Daoy (cell line): ENCODE results near the gene FBN3. TPM values are rescaled to one million over a fixed set of nuclear protein-coding genes. Genes with fewer than 3 reads are reported as not detected.
"Not testable (repeated sequence)": the region's sequence is repeated elsewhere in the genome, so short reads cannot be mapped to it uniquely, and the experiment has no call there.

Source experiments
- DNase-seq: peaks from one replicate; pipeline ENCODE4 v3.0.0-alpha.2; 2015; ENCODE audit warnings: low read depth
- total RNA-seq: library from RNA; depleted of rRNA; stranded (reverse); fragments of >200 nt; shearing (Covaris generic); gene quantifications from 2 replicates; pipeline ENCODE4 v1.2.3, GENCODE V29; 2014

The FBN3 gene
- total RNA-seq, 1 experiment from 2014 or later, result not detected

DNA sequence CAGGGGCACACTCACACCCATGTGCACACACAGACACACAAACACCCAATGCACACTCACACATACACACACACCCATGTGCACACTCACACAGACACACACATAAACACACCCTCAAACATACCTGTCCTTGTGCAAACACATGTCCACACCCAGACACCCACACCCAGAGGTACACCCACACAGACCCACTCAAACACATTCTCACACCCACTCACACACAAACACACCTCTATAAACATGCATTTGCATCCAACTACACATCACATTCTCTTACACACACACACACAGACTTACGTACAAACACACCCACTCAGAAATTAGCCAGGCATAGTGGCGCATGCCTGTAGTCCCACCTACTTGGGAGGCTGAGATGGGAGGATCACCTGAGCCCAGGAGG lies 31.4 kb downstream of the FBN3 start:
- no peak for DNase-seq

DNA sequence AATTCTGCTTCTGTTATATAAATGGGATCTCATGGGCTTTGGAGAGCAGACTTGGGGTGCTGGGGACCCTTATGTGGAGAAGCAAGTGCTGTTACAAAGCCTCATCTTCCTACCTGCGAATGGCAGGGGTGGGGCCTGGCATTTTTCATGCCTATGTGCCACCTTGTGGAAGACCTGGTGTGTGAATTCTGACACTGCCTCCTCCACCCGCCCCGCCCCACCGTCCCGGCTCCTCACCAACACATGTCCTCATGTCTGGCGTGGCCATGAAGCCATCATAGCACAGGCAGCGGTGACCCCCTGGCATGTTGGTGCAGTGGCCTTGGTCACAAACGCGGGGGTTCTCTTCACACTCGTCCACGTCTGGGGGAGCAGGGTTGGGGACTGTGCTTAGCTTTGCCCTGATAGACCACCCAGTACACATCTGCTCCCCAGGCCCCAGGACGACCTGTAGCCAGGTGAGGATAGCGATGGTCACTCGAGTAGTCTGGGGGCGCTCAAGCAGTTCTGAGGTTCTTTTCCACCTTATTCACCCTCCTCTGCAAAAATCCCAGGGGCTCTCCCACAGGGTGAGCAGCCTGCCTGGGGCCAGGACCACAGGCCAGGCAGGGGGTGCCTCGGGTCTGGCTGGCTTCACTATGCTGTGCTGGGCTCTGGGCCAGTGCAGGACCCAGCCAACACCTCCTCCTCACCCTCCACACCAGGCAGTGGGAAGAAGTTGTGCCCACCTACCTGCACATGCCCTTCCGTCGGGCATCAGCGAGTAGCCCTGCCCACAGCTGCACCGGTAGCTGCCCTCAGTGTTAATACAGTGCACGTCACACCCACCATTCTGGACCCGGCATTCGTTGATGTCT lies 32.7 kb downstream of the FBN3 start:
- no peak for DNase-seq

DNA sequence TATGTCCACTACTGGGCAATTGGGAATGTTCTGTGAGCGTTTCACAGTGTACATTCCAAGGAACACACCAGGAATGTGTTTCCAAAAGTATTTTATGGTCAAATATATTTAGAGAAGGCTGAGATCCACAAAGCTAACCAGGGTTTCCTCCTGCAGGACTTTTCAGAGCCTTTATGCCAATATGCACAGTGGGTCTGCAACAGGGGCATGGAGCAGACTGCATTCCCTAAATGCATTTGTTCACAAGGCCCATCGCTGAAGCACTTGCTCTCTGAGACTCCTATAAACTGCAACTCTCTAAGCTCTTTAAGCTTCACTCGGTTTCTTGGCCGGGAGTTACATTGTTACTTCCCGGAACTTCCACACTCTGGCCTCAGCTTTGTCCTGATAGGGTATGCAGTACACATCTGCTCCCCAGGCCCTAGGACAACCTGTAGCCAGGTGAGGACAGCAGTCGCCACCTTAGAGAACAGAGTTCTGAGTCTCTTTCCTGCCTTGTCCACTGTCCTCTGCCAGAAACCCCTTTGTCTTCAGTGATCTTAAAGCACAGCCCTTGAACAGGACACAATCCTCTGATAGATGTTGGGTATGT lies 33.5 kb downstream of the FBN3 start:
- DNase-seq, result no peak

DNA sequence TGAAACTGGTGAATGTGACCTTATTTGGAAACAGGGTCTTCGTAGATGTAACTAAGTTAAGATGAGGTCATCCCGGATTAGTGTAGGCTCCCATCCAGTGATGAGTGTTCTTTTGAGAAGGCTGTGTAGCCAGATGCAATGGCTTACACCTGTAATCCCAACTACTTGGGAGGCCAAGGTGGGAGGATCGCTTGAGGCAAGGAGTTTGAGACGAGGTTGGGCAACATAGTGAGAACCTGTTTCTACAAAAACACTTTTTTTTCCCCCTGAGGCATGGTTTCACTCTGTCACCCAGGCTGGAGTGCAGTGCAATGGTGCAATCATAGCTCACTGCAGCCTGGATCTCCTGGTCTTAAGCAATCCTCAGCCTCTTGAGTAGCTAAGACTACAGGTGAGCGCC lies 36.4 kb downstream of the FBN3 start:
- DNase-seq, result no peak

DNA sequence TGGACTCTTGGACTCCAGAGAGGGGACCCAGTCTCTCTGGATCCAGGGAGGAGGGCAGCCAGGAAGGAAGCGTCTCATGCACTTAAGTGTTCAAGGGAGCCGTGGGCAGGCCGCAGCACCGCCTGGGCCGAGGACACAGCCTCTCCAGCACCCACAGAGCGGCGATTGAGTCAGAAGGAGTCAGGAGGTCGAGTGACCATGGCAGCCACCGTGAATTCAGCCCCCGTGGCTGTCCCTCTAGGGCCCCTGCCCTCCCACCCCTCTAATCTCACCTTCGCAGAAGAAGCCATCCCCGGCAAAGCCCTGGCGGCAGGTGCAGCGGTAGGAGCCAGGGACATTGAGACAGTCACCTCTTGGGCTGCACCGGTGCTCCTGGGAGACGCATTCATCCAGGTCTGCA lies 38.0 kb downstream of the FBN3 start:
- no peak for DNase-seq

DNA sequence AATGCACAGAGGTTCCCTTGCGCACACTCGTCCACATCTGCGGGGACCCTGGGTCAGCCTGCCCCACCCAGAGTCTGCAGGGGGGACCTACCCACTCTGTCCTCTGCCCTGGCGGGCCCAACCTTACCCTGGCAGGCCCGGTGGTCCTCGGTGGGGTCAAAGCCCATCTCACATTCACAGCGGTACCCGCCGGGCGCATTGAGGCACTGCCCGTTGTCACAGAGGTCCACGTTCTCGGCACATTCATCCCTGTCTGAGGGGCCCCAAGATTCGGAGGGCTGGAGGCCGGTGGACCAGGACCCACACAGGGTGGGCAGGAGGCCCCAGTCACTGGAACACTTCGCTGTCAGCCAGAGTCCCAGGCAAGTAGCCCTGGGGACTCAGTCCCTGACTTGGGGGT lies 38.5 kb downstream of the FBN3 start:
- DNase-seq, result no peak

DNA sequence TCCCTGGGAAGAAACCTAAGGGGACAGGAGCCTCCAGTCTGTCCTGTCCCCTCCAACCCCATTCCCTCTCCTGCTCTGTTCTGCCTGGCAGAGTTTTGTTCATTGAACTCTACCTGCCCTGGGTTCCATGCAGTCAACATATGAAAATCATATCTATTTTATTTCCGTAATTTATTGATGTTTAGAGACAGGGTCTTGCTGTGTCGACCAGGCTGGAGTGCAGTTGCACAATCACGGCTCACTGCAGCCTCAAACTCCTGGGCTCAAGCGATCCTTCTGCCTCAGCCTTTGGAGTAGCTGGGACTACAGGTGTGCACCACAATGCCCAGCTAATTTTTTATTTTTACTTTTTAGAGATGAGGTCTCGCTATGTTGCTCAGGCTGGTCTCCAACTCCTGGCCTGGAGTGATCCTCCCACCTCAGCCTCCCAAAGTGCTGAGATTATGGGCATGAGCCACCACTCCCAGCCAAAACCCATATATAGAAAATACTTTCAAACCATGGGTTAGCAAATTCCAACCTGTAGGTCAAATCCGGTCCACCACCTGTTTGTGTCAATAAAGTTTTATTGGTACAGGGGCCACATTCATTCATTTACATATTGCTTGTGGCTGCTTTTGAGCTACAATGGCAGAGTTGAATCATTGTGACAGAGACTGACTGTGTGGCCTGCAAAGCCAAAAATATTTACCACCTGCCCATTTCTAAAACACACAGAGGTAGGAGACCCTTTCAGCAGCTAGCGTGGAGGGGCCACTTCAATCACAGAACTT lies 39.3 kb downstream of the FBN3 start:
- no peak for DNase-seq

DNA sequence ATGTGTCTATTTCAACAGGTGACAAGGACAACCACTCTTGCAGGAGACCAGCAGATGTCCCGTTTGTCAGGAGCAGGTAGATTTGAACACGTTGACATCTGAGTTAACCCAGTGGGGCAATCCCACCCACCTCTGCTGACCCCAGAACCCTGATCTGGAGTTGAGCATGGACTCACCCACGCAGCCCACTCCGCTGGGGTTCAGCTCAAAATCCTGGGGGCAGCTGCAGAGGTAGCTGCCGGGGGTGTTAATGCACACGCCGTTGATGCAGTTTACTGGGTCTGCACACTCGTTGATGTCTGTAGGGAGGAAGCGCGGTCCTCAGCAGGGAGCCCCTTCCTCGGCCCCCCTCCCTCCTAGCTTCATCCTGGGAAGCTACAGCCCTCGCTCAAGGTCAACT lies 39.9 kb downstream of the FBN3 start:
- DNase-seq, result no peak

DNA sequence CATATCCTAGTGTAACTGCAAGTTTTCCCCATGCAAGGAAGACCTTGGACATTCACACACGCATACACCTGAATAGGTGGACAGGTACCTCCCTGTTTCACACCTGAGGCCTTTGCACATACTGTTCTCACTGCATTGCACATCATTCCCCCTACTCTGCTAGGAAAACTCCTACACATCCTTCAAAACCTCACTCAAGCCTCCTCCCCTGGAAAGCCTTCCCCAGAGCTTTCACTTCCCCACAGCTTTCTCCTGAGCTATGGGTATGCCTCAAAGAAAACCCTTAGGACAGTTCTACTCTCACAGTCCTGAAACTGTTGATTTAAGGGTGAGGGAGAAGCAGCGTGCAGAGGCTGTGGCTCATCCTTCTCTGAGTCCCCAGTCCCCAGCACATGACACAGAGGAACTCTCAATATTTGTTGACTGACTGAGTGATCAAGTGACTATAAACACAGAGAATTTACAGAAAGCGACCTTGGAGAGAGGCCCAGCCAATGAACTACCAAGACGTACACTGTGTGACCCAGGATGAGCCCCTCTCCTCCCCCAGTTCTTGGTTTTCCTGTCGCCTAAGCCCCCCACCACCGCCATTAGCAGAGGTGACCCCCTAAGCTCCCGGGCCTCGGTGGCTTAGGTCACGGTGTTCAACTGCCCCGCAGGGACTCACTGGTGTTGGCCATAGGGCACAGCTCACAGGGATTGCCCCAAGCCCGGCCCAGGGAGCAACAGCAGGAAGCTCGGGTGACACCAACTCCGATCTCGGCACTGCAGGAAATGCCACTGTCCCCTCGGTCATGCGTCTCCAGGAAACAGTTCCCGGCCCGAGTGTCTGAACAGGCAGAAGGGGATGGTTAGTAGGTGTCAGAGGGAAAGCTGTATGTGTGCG lies 40.6 kb downstream of the FBN3 start:
- DNase-seq, result no peak

DNA sequence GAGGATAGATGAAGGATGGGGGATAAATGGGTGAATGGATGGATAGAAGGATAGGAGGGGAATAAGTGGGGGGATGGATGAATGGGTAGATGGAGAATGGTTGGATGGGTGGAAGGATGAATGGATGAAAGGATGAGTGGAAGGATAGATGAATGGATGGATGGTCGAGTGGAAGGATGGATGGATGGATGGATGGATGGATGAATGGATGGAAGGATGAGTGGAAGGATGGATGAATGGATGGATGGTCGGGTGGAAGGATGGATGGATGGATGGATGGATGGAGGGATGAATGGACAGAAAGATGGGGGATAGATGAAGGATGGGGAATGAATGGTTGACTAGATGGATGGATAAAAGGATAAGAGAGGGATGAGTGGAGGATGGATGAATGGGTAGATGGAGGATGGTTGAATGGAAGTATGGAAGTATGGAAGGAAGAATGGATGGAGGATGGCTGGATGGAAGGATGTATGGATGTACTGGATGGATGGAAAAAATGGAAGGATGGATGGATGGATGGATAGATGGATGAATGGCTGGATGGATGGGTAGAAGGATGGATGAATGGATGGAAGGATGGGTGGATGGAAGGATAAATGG lies 42.0 kb downstream of the FBN3 start:
- no peak for DNase-seq

DNA sequence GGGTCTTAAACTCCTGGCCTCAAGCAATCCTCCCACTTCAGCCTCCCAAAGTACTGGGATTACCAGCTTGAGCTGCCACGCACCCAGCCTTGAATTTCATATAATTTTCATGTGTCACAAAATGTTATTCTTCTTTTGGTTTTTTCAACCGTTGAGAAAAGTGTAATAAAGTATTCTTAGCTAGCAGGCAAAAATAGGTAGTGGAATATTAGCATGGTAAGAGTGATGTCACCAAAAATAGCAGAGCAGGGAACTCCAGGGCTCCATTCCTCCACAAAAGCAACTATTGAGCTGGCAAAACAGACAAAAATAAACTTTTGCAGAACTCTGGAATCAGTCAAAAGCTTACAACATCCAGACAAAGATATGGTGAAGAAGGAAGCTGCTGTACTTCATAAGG lies 43.9 kb downstream of the FBN3 start:
- no peak for DNase-seq

DNA sequence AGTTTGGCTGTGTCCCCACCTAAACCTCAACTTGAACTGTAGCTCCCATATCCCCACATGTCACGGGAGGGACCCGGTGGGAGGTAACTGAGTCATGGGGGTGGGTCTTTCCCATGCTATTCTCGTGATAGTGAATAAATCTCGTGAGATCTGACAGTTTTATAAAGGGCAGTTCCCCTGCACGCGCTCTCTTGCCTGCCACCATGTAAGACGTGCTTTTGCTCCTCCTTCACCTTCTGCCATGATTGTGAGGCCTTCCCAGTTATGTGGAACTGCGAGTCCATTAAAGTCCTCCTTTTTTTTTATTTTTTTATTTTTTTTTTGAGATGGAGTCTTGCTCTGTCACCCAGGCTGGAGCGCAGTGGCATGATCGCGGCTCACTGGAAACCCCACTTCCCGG lies 47.5 kb downstream of the FBN3 start:
- DNase-seq, result not testable (repeated sequence)

DNA sequence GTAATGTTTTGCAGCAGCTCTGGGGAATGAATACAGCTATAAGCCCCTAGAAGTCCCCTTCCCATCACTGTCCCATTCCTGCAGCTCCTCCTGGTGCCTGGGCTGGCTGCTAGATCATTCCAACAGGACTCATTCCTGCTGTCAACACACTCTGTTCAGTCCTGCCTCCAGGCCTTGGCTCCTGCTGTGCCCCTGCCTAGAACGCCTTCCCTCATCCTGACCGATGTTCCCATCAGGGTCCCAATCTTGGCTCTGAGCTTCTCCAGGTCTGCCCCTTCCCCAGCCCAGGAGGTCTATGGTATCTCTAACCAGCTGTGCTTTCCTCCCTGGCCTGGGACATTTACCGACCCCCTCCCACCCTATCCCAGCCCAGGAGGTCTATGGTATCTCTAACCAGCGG lies 48.1 kb downstream of the FBN3 start:
- no peak for DNase-seq

DNA sequence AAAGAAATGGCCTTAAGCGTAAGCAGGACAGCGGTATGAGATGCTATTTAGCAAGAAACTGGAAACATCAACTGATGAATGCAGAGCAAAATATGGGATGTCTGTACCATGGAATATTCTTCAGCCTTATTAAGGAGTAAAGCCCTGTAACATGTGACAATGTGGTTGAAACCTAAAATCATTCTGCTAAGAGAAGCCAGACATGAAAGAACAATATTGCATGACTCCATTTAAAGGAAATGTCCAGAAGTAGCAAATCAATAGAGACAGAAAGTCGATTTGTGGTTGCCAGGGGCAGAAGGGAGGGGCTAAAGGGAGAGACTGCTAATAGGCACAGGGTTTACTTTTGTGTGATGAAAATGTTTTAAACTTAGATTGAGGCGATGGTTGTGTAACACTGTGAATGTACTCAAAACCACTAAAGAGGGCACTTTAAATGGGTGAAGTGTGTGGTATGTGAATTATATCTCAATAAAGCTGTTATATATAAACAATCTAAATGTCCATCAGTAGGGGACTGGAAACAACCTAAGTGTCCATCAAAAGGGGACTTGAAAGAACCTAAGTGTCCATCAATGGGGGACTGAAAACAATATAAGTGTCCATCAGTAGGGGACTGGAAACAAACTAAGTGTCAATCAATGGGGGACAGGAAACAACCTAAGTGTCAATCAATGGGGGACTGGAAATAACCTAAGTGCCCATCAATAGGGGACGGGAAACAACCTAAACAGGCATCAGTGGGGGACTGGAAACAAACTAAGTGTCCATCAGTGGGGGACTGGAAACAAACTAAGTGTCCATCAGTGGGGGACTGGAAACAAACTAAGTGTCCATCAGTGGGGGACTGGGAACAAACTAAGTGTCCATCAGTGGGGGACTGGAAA lies 51.5 kb downstream of the FBN3 start:
- no peak for DNase-seq

DNA sequence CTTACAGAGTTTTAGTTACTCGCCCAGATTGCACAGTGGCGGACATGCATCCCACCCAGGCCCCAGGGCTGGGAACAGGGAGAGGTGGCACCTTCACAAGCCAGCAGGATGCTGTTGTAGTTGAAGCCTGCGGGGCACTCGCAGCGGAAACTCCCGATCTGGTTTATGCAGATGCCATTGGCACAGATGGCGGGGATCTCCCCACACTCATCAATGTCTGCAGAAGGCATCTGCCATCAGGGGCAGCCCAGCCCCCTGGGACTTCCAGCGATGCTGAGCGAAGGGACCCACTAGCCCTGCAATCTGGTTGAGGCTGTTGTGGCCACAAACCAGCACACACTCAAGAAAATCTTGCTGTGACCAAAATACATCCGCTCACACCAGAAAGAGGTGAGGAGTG lies 52.2 kb downstream of the FBN3 start:
- DNase-seq, result no peak

DNA sequence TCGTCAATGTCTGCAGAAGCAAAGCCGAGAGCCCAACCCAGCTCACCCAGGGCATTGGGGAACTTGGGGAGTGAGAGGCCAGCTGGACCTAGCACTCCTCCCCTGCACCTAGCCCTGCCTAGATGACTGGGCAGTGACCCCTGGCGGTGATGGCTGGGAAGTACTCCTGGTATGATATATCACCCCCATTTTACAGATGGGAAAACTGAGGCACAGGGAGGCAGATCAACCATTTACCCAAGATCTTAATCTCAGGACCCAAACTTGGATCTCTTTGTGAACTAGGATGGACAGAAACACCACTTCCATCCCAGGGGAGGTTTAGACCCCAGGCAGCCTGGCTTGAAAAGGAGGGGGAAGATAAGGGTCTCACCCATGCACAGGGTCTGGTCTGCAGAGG lies 53.3 kb downstream of the FBN3 start:
- DNase-seq, result no peak

DNA sequence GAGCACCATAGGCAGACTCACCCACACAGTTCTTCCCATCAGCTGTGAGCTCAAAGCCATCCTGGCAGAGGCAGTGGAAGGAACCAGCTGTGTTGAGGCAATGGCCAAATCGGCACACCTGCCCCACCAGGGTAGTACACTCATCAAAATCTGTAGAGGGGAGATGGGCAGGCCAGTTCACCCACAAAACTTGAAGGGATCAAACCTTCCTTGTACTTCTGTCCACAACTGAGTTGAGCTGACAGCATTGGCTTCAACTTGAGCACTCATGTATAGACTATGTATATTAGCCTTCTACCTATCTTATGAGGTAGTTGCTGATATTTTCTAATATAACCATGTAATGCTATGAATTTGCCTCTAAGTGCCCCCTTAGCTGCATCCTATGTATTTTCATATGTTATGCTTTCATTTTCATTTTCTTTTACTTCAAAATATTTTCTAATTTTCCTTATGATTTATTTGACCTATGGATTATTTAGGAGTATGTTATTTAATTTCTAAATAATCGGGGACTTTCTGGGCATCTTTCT lies 54.0 kb downstream of the FBN3 start:
- no peak for DNase-seq

DNA sequence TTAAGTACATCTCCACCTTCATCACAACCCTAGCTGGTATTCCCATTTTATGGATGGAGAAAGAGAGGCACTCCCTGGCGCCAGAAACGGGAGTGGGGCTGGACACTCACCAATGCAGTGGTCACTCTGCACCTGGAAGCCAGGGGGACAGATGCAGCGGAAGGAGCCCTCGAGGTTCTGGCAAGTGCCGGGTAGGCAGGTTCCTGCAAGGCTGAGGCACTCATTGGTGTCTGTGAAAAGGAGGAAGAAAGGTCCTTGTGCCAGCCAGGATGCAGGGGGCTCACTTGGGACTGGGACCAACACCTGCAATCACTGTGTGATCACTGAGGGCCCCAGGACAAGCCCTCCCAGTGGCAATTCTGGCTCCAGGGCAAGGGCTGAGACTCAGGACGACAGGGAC lies 55.1 kb downstream of the FBN3 start:
- no peak for DNase-seq

DNA sequence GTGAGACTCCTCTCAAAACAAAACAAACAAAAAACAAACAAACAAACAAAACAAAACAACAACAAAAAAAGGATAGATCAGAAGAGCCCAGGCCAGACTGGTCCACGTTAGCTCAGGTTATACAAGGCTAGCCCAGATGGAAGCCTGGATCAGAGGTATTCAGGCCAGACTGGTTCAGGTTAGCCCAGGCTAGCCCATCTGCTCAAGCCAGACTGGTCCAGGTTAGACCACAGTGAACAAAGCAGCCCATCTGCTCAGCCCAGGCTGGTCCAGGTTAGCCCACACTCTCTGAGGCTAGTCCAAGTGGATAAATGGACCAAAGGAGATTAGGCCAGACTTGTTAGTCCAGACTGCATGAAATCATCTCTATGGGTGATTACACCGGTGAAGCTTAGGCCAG lies 55.7 kb downstream of the FBN3 start:
- no peak for DNase-seq

DNA sequence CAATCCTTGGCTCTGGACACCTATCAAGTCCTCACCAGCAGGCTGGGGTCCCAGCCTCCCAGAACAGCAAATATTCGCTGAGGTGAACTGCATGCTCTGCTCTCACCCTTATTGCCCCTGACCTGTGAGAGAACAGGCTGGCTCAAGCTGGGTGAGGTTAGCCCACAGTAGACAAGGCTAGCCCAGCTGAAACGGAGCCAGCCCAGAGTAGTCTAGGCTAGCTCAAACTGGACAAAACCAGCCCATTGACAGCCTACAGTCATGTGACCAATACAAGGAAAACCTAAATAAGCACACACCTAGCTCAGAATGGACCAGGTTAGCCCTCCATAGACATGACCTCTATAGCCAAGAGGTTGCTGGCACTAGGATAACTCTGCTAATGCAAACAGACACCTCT lies 58.4 kb downstream of the FBN3 start:
- DNase-seq, result no peak
